Rectal smooth muscle tissue (tissue), 1 donor: ENCODE data around the gene SCARF2.
"Not testable (repeated sequence)": the region's sequence is repeated elsewhere in the genome, so short reads cannot be mapped to it uniquely, and the experiment has no call there.

Experiments used
- H3K27ac ChIP-seq: one replicate; pipeline ENCODE4 v1.7.0; 2013; ENCODE audit warnings: low read depth, low read length, inconsistent platforms
- H3K27me3 ChIP-seq: one replicate; pipeline ENCODE4 v1.7.0; 2013; ENCODE audit warnings: low read length; ENCODE audit not compliant: control insufficient read depth, insufficient read depth
- H3K36me3 ChIP-seq: one replicate; pipeline ENCODE4 v1.7.0; 2013; ENCODE audit warnings: low read length; ENCODE audit not compliant: control insufficient read depth, insufficient read depth
- H3K4me1 ChIP-seq: one replicate; pipeline ENCODE4 v1.7.0; 2013; ENCODE audit warnings: low read length; ENCODE audit not compliant: control insufficient read depth, insufficient read depth
- H3K4me3 ChIP-seq: one replicate; pipeline ENCODE4 v1.7.0; 2013; ENCODE audit warnings: low read length
- H3K9ac ChIP-seq: one replicate; pipeline ENCODE4 v1.7.0; 2013; ENCODE audit warnings: low read length

The SCARF2 gene

DNA sequence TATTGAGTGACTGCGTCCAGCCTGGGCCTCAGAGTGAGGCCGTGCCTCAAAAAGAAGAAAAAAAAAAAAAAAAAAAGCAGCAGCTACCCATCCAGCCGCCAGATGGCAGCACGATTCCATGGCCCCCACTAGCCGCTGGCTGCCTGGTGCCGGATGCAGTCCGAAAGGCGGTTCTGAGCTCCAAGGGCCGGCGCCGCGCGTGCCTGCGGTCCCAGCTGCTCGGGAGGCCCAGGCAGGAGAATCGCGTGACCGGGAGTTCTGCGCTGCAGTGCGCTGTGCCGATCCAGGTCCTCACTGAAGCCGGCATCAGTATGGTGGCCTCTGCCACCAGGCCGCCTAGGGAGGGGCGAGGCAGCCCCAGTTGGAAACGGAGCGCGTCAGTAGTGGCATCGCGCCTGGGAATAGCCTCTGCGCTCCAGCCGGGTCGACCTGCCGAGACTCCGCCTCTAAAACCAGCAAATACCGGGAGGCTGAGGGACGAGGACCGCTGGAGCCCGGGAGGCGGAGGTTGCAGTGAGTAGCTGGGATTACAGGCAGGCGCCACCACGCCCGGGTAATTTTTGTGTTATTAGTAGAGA is 19.3 kb downstream of the SCARF2 start:
- Histone ChIP-seq H3K4me1 (peaks cover 6% of the 10 kb centered on the region), H3K9ac (no peak overlapping the region), H3K27me3 (no peaks in the 10 kb centered on the region), H3K36me3 (no peaks in the 10 kb centered on the region), H3K4me3 (peak overlapping the region; percentile 49), H3K27ac (no peak overlapping the region)

GRCh38 chr22:20415699-20416098 is 21.9 kb downstream of the SCARF2 start:
- not testable (repeated sequence) for H3K27me3 ChIP-seq, H3K9ac ChIP-seq, H3K27ac ChIP-seq, H3K4me1 ChIP-seq, H3K4me3 ChIP-seq, H3K36me3 ChIP-seq

GRCh38 chr22:20415241-20415640 is 22.4 kb downstream of the SCARF2 start:
- not testable (repeated sequence) for H3K4me3 ChIP-seq, H3K27me3 ChIP-seq, H3K9ac ChIP-seq, H3K36me3 ChIP-seq, H3K27ac ChIP-seq, H3K4me1 ChIP-seq

DNA sequence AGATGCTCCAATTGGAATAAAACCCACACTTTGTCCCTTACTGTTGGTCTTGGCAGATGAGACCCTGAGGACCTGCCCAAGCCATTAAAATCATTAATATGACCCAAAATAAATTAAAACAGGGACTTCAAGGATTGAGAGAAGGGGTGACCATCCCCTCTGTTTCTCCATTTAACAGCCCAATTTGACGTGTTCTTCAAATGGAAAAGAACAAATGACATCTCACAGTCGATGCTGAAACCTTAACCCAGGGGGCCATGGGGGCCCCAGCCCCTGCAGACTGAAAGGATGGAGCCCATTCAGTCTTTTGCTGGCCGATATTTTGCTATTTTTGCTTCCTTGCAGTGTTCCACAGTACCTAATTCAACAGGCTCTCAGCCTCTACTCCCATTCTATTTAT is 23.2 kb downstream of the SCARF2 start:
- Histone ChIP-seq H3K27ac (no peak overlapping the region), H3K4me1 (no peaks in the 10 kb centered on the region), H3K27me3 (no peaks in the 10 kb centered on the region), H3K4me3 (no peak overlapping the region), H3K36me3 (no peaks in the 10 kb centered on the region), H3K9ac (no peak overlapping the region)

GRCh38 chr22:20414059-20414440 is 23.6 kb downstream of the SCARF2 start:
- Histone ChIP-seq H3K36me3 (no peaks in the 10 kb centered on the region), H3K9ac (no peak overlapping the region)

GRCh38 chr22:20413217-20414058 is 24.2 kb downstream of the SCARF2 start:
- Histone ChIP-seq H3K4me1 (no peaks in the 10 kb centered on the region), H3K36me3 (no peaks in the 10 kb centered on the region), H3K4me3 (no peak overlapping the region), H3K9ac (no peak overlapping the region), H3K27ac (no peak overlapping the region), H3K27me3 (no peaks in the 10 kb centered on the region)

More at GRCh38 chr22:20414059-20414440, 23.6 kb downstream of the SCARF2 start:
- no peaks in the 10 kb centered on the region for H3K4me1 ChIP-seq
- H3K27ac ChIP-seq: no peak overlapping the region
- H3K4me3 ChIP-seq: no peak overlapping the region
- H3K27me3 ChIP-seq: no peaks in the 10 kb centered on the region

DNA sequence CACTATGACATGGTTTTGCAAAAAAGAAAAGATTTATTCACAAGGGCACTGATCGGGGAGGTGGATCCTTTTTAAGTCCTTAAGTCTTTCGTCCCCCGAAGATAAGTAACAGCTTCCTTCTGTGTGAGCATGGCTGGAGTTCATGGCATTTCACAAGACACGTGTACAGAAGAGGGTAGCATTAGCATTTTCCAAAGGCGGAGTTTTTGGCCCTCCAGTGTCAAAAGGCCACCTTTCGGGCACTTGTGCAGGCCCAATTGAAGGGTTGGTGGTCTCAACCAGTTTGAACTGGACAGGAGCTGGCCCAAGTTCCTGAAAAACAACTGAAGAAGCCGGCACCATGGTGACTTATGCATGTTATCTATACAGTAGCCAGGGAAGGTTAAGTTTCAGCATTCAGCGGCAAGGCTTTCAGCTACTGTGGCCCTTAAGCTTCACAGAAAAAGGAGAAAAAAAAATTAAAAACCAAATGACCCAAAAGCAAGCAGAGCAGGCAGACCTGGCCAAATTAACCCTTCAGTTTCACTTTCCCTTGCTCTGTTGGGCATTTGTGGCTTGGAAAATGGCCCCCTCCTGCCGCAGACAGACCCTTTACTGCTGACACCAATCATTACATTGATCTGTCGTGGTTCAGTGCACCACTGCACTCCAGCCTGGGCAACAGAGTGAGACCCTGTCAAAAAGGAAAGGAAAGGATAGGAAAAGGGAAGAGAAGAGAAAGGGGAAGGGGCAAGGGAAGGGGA is 25.0 kb downstream of the SCARF2 start:
- no peak overlapping the region for H3K9ac ChIP-seq
- peaks cover 3% of the 10 kb centered on the region for H3K36me3 ChIP-seq
- no peaks in the 10 kb centered on the region for H3K27me3 ChIP-seq
- H3K27ac ChIP-seq: no peak overlapping the region
- H3K4me3 ChIP-seq: no peak overlapping the region
- H3K4me1 ChIP-seq: no peaks in the 10 kb centered on the region

- not testable (repeated sequence) for H3K4me1 ChIP-seq, H3K27me3 ChIP-seq, H3K9ac ChIP-seq, H3K4me3 ChIP-seq, H3K27ac ChIP-seq
- H3K36me3 ChIP-seq: peaks cover 11% of the 10 kb centered on the region
Observed at GRCh38 chr22:20409385-20409784, 28.2 kb downstream of the SCARF2 start.

DNA sequence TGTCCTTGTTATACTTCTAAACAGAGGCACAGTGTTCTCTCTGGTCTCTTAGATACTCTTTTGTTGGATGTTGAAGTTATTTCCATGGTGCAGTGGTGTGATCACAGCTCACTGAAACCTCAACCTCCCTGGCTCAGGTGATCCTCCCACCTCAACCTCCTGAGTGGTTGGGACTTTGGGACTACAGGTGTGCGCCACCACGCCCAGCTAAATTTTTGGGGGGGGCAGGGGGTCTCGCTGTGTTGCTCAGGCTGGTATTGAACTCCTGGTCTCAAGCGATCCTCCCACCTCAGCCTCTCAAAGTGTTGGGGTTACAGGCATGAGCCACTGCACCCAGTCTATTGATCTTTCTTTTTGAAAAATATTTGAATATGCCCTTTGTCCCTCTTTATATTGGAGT is 28.7 kb downstream of the SCARF2 start:
- Histone ChIP-seq H3K4me1 (no peaks in the 10 kb centered on the region), H3K4me3 (no peak overlapping the region), H3K27me3 (no peaks in the 10 kb centered on the region), H3K9ac (no peak overlapping the region), H3K27ac (no peak overlapping the region), H3K36me3 (peaks cover 12% of the 10 kb centered on the region)

- H3K9ac ChIP-seq: no peak overlapping the region
- no peak overlapping the region for H3K4me3 ChIP-seq
- H3K36me3 ChIP-seq: peaks cover 19% of the 10 kb centered on the region
- H3K27me3 ChIP-seq: no peaks in the 10 kb centered on the region
- H3K27ac ChIP-seq: no peak overlapping the region
- H3K4me1 ChIP-seq: no peaks in the 10 kb centered on the region
Observed at GRCh38 chr22:20407829-20408228, 29.8 kb downstream of the SCARF2 start.

DNA sequence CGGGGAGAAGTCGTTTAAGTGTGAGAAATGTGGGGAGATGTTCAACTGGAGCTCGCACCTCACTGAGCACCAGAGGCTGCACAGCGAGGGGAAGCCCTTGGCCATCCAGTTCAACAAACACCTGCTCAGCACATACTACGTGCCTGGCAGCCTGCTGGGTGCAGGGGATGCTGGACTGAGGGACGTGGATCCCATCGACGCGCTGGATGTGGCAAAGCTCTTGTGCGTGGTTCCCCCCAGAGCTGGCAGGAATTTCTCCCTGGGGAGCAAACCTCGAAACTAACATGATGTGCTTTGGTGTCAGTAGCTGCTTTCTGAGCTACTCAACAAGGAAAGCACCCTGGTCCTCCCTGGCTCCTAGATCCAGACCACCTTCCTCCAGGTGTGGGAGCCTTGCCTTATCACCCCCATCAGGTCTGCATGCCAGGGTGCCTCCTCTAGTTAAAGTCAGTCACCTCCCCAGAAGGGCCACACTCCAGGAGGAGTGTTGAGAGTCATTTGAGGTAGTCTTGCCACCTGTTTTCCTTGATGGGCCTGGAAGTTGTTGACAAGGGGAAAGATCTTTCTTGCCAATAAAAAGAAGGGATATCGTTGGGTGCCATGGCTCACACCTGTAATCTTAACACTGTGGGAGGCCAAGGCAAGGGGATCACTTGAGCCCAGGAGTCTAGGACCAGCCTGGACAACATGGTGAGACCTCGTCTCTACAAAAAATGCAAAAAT is 30.8 kb downstream of the SCARF2 start:
- Histone ChIP-seq H3K4me1 (no peaks in the 10 kb centered on the region), H3K36me3 (peaks cover 19% of the 10 kb centered on the region), H3K9ac (no peak overlapping the region), H3K4me3 (no peak overlapping the region), H3K27me3 (no peaks in the 10 kb centered on the region), H3K27ac (no peak overlapping the region)
